Fibroblast of mammary gland (primary cell): ENCODE results near the gene PDE6A.
A peak's percentile ranks its signal among the peaks of the same experiment; 100 is the strongest.

Source experiments
- DNase-seq: peaks from one replicate; pipeline ENCODE4 v3.0.0-alpha.2; 2010; ENCODE audit warnings: low read depth
- H3K4me3 ChIP-seq: 2 replicates; pipeline ENCODE4 v1.5.1; 2011; ENCODE audit warnings: low read depth, mild to moderate bottlenecking, low read length, moderate library complexity; ENCODE audit not compliant: control insufficient read depth
- CTCF ChIP-seq: conservative IDR thresholded peaks from 2 replicates; pipeline ENCODE4 v1.5.1; 2011; ENCODE audit warnings: low read depth, low read length, inconsistent platforms; ENCODE audit not compliant: control insufficient read depth, insufficient read depth

The PDE6A gene

GRCh38 chr5:149845601-149846000 is 99.0 kb downstream of the PDE6A start:
- DNase-seq, result no peak
- TF ChIP-seq CTCF, result no peak
- no peak overlapping the region for H3K4me3 ChIP-seq

- no peak overlapping the region for H3K4me3 ChIP-seq
- TF ChIP-seq CTCF, result no peak
These were observed 102.5 kb downstream of the PDE6A start for GRCh38 chr5:149841851-149842793.

GRCh38 chr5:149840226-149840825 is 104.3 kb downstream of the PDE6A start:
- no peak for DNase-seq
- no peak for TF ChIP-seq CTCF
- H3K4me3 ChIP-seq, result no peak overlapping the region

More at GRCh38 chr5:149841851-149842793, 102.5 kb downstream of the PDE6A start:
- DNase-seq, result no peak

- H3K4me3 ChIP-seq, result no peak overlapping the region
- TF ChIP-seq CTCF, result no peak
- peak; percentile 21 for DNase-seq
These were observed 104.8 kb downstream of the PDE6A start for GRCh38 chr5:149839761-149840160.

GRCh38 chr5:149838881-149839739 is 105.5 kb downstream of the PDE6A start:
- peak; percentile 80 for DNase-seq
- no peak for TF ChIP-seq CTCF
- H3K4me3 ChIP-seq, result no peak overlapping the region

GRCh38 chr5:149837680-149838269 is 106.8 kb downstream of the PDE6A start:
- no peak overlapping the region for H3K4me3 ChIP-seq
- peak; percentile 65 for DNase-seq
- TF ChIP-seq CTCF, result peak; percentile 91
